ENCODE measurements around the gene GPR37. TPM values are rescaled to one million over a fixed set of nuclear protein-coding genes. Genes with fewer than 3 reads are reported as not detected.

The GPR37 gene
- total and polyA plus RNA-seq, 2 donors (not counting 3 experiments of a cell fraction or from before 2014, with no cell fraction given): 0.92 to 2.1 TPM

GRCh38 chr7:124702385-124702784, 63.2 kb downstream of the GPR37 start:
- Histone ChIP-seq H3K79me2 (ENCODE audit: control insufficient read depth, insufficient read depth, low read length) (no peaks in the 10 kb centered on the region), H3K36me3 (ENCODE audit: control insufficient read depth in 2 of 2, extremely low read depth in 1 of 2, insufficient read depth in 2 of 2, low read length in 2 of 2) (no peaks in the 10 kb centered on the region), H2AFZ (ENCODE audit: low read depth, low read length) (no peak overlapping the region), H3K4me2 (ENCODE audit: insufficient read depth, low read length) (no peak overlapping the region), H3K27me3 (ENCODE audit: control insufficient read depth in 2 of 2, insufficient read depth in 2 of 2, low read length in 2 of 2) (no peaks in the 10 kb centered on the region), H4K20me1 (replicated peaks; ENCODE audit: control insufficient read depth, extremely low read depth, insufficient read depth, low read length) (no peaks in the 10 kb centered on the region), H3K27ac (ENCODE audit: insufficient read depth, low read depth, low read length) (no peak overlapping the region), H3K4me3 (replicated peaks in 1 of 3; ENCODE audit: insufficient read depth in 1 of 3, low read depth in 1 of 3, low read length in 3 of 3) (no peak overlapping the region), H3K9me1 (replicated peaks; ENCODE audit: control insufficient read depth, extremely low read depth, insufficient read depth, low read length) (no peaks in the 10 kb centered on the region), H3K9me3 (replicated peaks; ENCODE audit: control insufficient read depth, insufficient read depth, low read length) (no peaks in the 10 kb centered on the region), H3K9ac (replicated peaks; ENCODE audit: extremely low read depth, insufficient read depth, low read length) (no peak overlapping the region), H3K4me1 (ENCODE audit: control insufficient read depth, extremely low read depth, insufficient read depth, low read length) (no peaks in the 10 kb centered on the region)
- no TSS peak for BruUV-seq (replicated peaks)
- CTCF ChIA-PET: no interaction called here
- TF ChIP-seq CTCF (IDR thresholded peaks at IDR 0.05; ENCODE audit: extremely low read depth in 1 of 2, insufficient read depth in 1 of 2, low read depth in 1 of 2, low read length in 2 of 2) (no peak), GATA2 (IDR thresholded peaks at IDR 0.05; ENCODE audit: insufficient read depth, insufficient read length, low read depth, low read length) (no peak), FOS (IDR thresholded peaks at IDR 0.05; ENCODE audit: borderline replicate concordance, insufficient read depth, low read length) (no peak), POLR2AphosphoS5 (IDR thresholded peaks at IDR 0.05; ENCODE audit: insufficient read depth, low read depth, low read length) (no peak), MAX (IDR thresholded peaks at IDR 0.05; ENCODE audit: insufficient read depth, insufficient read length) (no peak), EZH2 (IDR thresholded peaks at IDR 0.05; ENCODE audit: borderline replicate concordance, low read depth, low read length, severe bottlenecking) (no peak), POLR2A (IDR thresholded peaks at IDR 0.05; ENCODE audit: low read depth, low read length) (no peak), MYC (IDR thresholded peaks at IDR 0.05; ENCODE audit: low read depth, low read length) (no peak), JUN (IDR thresholded peaks at IDR 0.05; ENCODE audit: borderline replicate concordance, insufficient read depth, insufficient read length, low read depth) (no peak)
- POLR2A ChIA-PET: no interaction called here
- dilution Hi-C loops (cut with MboI; ENCODE audit: extremely low pct_ligation_motif_present, low sequenced_read_pairs): no loop called here
- intact Hi-C loops (cut with micrococcal nuclease): no loop called here
- no peak for FAIRE-seq
- no peak for DNase-seq (ENCODE audit: low read depth, low spot score)

Data from endothelial cell of umbilical vein (primary cell).